Measurements from ENCODE around the gene MRPS24.
"Not testable (repeated sequence)": the region's sequence is repeated elsewhere in the genome, so short reads cannot be mapped to it uniquely, and the experiment has no call there.

Gene MRPS24

GRCh38 chr7:43838201-43838658, 31.1 kb downstream of the MRPS24 start:
- DNase-seq: no peak

GRCh38 chr7:43834463-43835251, 34.7 kb downstream of the MRPS24 start:
- DNase-seq: peak; percentile 53 to 64

GRCh38 chr7:43830917-43831316, 38.4 kb downstream of the MRPS24 start:
- DNase-seq: not testable (repeated sequence)

- DNase-seq: no peak
These were observed 43.9 kb downstream of the MRPS24 start for GRCh38 chr7:43825391-43825808.

DNA sequence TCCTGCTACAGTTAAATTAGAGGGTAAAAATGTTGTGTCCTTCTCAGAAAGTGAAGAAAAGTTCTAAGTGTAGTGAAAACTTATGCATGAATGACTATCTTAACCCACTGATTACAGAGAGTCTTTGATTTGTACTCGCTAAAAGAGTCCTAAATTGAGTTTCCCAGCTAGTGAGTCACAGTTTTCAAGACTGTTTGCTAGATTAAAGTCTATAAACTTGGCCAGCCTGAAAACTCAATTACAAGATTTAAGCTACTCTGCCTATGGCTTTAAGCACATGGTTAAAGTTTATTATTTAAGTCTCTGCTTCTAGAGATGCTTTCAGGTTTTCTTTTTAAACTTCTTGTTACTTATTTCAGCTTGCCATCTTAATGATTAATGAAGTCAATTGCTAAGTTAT, 44.4 kb downstream of the MRPS24 start:
- no peak for DNase-seq

DNA sequence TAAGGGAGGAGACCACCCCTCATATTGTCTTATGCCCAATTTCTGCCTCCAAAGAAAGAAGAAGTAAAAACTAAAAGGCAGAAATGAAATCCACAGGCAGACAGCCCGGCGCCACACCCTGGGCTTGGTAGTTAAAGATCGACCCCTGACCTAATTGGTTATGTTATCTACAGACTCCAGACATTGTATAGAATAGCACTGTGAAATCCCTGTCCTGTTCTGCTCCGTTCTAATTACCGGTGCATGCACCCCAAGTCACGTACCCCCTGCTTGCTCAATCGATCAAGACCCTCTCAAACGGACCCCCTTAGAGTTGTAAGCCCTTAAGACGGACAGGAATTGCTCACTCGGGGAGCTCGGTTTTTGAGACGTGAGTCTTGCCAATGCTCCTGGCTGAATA, 44.8 kb downstream of the MRPS24 start:
- not testable (repeated sequence) for DNase-seq

DNA sequence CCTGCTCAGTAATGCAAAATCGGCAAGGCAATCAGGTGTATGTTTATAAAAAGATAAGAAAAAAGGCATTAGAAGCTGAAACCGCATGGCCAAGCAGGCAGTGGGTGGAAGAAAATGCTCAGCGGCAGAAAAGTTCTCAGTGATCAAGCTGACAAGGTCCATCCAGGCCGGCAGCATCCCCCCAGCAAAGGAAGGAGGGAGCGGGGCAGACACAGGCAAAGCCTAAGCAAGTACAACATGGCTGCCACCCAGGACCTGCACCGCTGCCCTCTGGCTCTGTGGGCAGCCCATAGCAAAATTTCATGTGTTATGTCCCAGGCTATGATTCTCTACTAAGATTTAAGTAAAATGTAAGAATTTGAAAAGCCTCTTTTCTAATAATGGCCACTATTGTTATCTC, 45.4 kb downstream of the MRPS24 start:
- DNase-seq: no peak

- not testable (repeated sequence) for DNase-seq
These were observed 45.9 kb downstream of the MRPS24 start for GRCh38 chr7:43823425-43823824.
